ENCODE measurements around the gene PIK3C2B.

PIK3C2B gene

DNA sequence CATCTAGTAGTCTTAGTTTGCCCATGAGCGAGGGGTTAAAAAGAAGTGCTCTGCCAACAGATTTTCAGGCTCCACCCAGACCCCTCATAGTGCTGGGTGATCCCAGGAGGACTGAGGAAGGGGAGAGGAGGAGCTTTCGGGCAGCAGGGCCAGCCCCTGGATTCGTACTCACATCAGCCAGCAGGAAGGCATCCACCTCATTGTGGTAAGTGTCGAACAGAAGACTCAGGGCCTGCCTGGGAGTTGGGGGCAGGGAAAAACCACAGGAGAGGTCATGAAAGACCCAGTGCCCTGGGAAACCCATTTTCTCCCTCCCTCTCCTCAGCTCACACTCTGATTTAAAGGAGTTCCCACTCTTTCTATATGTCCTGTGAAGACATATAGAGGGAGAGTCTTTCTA lies 34.9 kb downstream of the PIK3C2B start:
- DNase-seq (ENCODE audit: low spot score): no peak

DNA sequence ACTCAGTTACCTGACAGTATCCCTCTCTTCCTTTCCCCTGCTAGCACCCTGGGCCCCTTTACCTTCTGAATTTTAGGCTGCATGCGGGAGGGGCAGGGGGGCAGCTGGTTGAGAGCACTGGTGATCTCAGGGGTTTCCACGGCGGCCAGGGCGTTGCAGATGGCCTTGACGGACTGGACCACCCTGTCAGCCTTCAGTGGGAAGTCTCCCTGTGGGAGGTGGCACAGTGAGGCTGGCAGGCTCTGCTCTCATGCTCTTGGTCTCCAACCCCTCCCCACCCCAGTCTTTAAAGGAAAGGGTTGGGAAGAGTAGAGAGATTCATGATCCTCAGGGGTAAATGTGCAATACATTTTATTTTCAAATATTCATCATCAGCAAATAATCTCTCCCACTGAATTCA lies 36.9 kb downstream of the PIK3C2B start:
- no peak for DNase-seq (ENCODE audit: low spot score)

DNA sequence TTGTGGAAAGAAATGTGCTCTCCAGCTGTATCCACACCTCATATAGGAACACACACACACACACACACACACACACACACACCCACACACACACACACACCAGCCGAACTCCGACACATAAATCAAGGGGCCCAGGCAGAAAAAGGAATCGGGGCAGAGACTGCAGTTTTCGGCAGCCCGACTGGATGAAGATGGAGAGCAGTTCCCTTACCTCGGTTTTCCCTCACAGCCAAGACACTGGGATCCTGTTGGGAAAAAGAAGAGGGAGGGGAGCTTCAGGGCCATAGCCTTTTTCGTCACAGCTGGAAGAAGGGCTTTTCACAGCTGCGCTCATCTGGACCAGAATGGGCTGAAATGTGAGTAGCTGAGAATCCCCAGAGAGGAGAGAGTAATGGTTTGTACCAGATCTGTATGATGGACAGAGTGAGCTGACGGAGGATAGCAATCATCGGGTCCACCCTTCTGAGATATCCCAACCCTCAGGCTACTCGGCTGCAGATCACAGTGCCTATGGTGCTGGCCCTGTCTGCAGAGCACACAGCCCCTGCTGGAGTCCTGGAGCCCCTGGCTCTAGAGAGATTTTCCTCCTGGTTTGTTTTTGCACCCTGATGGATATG lies 37.7 kb downstream of the PIK3C2B start:
- DNase-seq (ENCODE audit: low spot score): no peak

DNA sequence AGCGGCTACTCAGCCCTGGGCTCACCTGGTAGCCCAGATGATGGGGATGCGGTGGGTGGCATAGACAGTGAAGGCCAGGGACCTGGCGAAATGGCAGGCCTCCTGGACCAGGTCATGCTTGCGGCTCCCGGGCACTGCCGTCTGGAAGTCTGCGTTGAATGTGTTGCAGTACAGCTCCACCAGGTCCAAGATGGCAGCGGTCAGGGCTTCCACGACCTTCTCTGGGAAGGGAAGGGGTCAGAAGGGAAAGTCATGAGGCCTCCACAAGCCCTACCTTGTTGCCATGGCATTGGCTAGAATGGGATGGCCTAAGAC lies 38.8 kb downstream of the PIK3C2B start:
- no peak for DNase-seq (ENCODE audit: low spot score)

DNA sequence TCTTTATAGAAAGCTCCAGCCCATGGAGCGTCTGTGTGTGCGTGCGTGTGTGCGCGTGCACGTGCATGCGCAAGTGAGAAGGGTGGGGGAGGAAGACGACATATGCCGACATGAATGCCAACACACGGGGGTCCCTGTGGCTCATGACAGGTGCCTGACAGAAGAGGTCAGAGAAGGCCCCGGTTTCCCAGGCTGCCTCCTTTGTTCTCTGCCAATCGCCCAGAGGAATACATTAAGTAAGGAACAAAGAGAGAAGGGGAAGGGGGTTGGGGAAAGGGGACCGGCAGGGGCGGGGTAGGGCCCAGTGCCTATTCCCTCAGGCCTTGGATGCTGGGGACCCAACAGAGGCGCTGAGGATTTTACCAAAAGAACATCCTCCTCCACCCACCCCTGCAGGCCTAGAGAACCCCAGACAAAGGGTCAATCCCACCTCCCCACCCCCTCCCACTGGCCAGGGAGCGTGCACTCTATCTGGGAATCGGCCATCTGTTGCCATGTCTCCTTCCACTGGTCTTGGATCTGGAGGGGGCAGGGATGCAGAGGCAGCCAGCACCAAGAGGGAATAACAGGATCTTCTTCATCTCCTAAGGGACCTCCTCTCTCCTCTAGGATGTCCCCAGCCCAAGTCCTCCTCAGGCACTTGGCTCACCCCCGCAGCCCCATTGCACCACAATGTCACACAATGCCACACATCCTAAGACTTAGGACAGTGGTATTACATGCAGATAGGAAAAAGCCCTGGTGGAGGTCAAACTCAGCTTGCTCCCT lies 39.4 kb downstream of the PIK3C2B start:
- DNase-seq (ENCODE audit: low spot score): no peak

DNA sequence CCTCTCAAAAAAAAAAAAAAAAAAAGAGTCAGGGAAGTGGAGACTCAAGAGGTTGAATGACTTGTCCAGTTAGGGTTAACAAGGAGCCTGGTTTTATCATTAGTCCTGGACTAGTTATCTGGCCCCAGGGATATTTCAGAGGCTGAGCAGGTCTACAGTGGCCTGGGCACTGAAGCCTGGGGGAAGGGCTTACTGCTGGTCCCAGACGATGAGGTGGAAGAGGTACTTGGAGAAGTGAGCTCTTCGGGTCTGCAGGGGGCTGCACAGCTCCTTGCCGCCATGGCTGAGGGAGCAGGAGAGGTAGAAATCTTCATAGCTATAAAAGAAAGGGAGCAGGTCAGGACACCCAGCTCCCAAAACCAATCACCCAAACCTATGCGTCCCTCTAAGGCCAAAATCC lies 40.1 kb downstream of the PIK3C2B start:
- no peak for DNase-seq (ENCODE audit: low spot score)

DNA sequence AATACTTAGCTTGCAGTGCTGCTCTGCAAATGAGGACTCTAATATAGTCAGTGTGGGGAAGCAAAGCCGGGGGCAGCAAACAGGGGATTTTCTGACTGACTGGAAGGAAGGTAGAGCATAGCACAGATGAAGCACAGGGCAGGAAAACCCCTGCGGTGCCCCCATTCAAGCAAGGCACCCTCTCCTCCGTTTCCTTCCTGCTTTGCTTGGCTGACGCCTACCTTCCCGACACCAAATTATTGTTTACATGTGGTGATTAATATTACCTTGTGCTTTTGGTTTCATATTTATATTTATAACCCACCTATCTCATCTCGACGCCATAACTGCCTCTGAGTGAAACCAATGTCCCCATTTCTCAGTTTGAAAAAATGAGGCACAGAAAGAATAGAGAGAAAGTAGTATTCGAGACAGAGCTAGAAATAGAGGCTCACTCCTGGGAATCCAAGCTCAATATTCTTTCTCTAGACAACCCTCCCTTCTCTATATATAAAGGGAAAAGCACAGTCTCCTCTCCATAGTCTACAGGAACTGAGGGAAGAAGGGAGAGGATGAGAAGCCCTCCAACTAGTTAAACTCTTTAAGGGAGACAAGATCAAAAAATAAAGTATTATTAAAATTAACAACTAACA lies 41.3 kb downstream of the PIK3C2B start:
- peak; percentile 65 for DNase-seq (ENCODE audit: low spot score)

DNA sequence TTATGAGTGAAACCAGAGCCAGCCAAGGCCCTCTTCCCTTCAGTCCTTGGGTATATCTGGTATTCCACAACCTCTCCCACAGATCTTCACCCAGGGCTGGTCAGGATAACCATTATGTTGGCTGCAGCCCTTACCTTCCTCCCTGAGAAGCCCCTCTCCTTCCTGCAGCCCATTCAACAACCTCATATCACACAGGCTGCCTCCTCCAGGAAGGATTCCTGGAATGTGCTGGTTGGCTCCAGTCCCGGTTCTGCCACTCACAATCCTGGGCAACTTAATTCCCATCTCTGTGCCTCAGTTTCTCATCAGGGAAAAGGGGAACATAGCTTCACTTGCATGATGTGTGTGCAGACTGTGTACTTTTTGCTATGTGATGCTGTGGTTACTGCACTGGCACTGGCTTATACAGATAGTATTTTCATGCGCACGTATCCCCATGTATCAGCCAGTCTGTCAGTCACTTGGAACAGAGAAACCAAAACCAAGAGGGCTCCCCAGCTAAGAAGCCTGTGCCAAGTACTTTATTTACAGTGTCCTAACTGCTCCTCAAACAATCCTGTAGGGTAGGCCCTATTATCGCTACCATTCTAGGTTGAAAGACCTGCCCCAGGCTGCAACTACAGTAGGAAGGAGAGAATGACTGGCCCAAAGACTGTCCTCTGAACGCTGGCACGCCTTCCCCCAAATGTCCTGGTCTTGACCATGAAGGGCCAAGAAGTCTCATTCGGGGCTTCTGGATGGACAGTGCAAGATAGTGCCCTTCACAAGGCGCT lies 43.1 kb downstream of the PIK3C2B start:
- DNase-seq (ENCODE audit: low spot score): no peak

DNA sequence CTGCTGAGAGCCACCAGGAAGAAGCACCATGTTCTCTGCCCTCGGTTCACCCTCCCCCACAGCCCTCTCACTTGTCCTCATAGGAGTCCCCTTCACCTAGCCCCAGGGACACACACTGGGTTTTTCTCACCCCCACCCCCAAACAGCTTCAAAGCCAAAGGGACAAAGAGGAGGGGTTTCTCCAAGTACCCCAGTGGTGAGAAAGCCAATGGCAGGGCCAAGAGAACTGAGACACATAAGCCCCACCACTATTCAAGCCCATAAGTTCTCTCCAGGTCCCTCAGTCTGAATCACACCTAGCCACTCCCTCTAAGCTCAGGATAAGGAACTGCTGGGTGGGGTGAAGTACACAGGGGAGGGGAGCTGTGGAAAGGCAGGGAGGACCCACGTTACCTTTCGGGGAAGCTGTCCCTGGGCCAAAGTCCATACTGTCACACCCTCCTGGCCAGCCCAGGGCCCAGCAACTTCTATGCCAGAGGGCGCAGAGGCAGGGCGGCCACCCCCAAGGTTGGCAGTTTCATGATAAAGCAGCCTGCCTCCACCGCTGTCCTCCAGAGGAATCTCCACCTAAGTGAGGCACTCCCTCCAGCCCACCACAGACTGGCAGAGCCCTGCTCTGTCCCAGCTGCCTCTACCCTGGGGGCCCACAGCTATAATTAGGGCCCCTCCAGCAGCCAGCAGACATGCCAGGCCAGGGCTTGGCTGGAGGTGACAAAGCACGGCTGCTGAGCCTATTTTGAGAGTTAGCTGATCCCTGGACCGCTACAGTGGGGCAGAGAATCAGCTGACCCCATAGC lies 43.9 kb downstream of the PIK3C2B start:
- no peak for DNase-seq (ENCODE audit: low spot score)

DNA sequence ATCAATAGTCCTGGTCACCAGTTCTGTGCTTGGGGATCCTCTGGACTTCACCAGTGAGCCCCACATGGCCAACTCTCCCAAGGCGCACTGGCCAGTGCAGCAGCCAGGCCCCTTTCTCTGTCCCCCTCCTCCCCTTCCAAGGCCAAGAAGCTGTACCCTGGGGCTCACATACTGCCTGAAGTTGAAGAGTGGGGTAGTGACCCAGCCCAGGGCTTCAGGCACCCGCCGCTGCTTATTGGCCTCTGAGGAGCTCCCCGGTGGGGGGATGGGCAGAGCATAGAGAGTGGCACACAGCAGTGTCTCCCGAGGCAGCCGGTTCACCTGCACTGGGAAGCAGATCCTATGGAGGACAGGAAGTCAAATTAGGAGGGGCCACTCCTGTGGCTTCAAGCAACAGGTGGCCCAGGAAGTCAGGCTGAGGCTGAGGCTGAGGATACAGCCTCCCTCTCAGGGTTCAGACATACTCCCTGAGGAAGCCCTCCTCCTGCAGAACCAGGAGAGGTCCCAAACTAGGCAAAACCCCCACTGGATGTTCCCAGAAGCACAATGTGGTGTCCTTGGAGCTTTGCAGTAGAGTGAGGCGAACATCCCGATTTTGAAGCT lies 44.8 kb downstream of the PIK3C2B start:
- no peak for DNase-seq (ENCODE audit: low spot score)

DNA sequence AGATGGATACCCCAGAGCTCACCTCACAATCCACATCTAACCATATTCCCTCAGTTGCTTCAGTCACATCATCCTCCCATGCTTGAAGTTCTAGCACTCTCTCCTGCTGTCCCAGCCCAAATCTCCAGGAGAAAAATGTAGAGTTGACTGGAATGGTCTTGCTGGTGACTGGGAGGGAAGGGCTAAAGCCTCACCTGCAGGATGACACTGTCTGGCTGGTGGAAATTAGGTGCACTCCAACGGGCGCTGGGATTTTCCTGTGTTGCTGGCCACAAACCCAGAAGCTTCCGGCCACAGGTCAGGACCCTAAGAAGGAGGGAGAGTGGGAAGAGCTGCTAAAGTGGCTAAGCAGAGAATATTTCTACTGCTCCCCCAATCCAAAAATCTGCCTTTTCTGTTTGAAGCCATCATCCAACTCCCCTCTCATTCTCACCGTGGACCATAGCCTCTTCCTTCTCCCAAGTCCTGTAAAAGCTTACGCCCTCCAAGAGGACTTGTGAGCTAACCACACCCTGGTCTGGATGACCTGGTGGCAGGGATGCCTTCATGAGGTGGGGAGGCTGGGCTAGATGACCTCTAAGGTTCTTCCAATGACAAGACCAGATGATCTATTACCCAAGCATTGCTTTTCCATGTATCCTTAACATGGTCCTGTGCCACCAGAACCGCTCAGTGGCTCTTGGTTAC lies 45.5 kb downstream of the PIK3C2B start:
- no peak for DNase-seq (ENCODE audit: low spot score)

DNA sequence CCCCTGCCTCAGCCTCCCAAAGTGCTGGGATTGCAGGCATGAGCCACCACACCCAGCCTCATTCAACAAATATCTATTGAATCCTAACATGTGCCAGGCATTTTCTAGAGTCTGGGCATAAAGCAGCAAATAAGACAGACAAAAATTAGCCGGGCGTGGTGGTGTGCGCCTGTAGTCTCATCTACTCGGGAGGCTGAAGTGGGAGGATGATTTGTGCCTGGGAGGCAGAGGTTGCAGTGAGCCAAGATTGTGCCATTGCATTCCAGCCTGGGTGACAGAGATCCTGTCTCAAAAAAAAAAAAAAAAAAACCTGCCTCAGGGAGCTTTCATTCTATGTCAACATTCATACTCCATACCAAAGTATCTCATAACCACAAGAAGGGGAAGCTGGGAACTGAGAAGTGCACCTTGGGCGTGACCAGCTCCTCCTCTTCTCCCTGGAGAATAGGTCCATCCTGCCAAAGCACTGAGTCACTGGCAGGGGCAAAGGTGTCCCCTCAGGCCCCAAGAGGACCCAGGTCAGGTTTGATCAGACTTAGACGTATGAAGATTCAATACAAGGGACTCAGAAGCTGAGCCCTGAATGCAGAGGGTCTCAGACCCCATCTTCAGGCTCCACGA lies 46.2 kb downstream of the PIK3C2B start:
- no peak for DNase-seq (ENCODE audit: low spot score)

DNA sequence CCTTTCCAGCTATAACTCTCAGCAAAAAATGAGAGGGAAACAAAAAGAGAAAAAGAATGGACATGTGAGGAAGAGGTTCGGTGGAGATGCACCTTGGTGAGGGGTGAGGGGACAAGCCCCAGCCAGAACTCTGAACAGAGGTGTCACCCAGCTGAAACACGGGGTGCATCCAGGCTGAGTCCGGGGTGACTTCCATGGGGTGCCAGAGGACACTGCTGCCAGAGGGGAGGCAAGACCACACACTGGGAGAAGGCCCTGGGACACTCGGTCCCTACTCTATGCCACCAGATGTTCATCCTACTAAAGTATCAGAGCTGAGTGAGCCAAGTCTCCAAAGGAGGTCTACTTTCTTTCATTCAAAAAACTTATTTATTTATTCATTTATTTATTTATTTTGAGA lies 46.9 kb downstream of the PIK3C2B start:
- no peak for DNase-seq (ENCODE audit: low spot score)

DNA sequence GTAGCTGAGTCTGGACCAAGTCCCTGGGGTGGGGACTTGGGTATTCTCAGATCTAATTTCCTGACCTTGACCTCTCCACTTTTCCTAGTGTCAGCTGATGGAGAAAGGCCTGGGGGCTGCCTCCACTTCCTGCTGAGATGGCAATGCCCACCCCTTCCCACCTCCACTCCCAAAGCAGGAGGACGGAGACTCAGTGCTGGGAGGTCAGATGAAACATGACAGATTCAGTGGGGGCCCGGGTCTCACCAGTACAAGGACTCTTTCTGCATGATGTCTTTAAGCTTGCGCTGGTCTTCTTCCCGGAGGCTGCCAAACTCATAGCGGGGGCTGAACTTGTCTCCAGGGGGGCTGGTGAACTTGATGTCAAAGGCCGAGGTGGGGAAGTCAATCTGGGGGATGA lies 47.4 kb downstream of the PIK3C2B start:
- DNase-seq (ENCODE audit: low spot score): no peak

DNA sequence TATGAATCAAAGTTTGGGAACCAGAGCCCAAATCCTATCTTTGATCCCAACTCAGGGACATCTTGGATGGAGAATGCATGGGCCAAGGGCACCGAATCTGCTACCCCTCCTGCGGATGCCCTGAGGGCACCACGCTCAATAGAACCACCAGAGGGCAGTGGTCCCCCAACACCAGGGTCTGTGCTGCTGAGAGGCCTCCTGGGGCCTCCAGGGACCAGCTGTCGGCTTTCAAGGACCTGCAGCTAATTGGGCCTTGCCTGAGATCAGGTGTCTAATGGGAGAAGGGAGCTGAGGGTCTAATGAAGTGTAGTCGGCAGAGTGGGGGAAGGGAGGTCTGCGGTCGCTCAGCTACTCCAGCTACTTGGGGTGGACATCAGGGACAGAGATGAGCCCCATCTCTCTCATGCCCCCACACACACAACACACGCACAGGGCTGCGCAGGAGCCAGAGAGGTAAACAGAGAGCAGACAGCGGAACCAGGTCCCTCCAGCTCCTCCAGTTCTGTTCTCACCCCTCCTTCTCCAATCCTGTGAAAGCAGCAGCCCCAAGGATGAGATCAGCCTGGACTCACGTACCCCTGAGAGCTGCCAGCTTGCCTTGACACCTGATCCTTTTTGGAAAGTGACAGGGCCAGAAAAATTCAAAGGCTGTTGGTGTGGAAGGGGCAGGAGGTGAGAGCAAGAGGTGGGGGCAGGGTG lies 48.0 kb downstream of the PIK3C2B start:
- peak; percentile 73 for DNase-seq (ENCODE audit: low spot score)

DNA sequence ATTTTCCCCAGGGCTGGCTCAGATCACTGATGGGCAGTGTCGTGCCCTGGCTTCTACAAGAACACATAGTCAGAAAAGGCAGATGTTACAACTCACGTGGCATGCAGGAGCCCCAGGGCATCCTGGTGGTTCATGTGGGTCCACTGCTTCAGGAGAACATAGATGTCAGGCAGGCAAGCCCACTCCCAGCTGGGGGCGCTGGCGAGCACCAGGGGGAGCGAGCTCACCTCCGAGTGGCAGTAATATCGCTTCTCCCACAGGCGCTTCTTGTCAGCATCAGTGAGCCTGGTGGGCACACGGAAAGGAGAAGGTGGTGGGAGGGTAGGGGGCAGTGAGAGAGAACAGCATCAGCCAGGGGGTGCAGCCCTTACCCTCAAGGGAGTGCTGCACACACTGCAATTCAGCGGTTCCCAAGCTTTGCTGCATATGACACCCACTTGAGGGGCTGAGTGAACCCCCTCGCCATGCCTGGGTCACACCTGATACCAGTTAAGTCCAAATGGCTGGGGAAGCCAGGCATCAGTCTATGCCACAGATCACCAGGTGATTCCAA lies 48.7 kb downstream of the PIK3C2B start:
- peak; percentile 45 for DNase-seq (ENCODE audit: low spot score)
